SIG-M5 treated with dmso at 0.1 percent for 504 hours (cell line): ENCODE data around the gene OR52J3.

Experiments used
- DNase-seq: peaks from one replicate; lab custom pipeline; 2025; ENCODE audit not compliant: unreplicated experiment; lab: John Stamatoyannopoulos, UW

OR52J3 gene

DNA sequence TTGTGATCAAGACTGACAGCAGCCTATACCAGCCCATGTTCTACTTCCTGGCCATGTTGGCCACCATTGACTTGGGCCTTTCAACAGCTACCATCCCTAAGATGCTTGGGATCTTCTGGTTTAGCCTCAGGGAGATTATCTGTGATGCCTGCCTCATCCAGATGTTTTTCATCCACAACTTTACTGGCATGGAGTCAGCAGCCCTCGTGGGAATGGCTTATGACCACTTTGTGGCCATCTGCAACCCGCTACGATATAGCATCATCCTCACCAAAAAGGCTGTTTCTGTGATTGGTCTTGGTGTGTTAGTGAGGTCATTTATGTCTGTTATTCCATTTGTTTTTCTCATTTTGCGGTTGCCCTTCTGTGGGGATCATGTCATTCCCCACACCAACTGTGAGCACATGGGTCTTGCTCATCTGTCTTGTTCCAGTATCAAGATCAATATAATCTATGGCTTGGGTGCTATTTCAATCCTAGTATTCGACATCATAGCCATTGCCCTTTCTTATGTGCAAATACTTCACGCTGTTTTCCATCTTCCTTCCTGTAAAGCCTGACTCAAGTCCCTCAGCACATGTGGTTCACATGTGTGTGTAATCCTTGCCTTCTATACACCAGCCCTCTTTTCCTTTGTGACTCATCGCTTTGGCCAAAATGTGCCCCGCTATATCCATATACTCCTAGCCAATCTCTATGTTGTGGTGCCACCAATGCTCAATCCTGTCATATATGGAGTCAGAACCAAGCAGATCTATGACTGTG, 46.7 kb downstream of the OR52J3 start:
- DNase-seq, result no peak

DNA sequence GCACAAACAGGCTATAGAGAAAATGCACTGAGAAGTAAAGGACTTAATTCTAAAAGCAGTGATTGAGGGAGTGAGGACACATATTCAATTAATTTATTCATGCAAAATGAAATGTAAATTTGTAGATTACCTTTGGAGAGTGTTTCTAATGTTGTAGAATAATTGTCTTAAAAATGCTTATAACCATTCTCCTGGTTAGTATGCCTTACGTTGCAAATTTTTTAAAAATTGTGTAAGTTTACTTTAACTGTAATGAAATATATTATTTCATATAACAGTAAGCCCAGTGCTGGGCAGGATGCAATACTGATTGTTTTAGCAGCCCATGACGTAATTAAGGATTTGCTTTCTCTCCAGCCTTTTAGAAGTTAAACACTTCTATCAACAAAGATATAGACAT, 49.7 kb downstream of the OR52J3 start:
- DNase-seq, result no peak
